Fibroblast of mammary gland (primary cell): ENCODE measurements around the gene LRRN4CL.
"Not testable (repeated sequence)": the region's sequence is repeated elsewhere in the genome, so short reads cannot be mapped to it uniquely, and the experiment has no call there.

Experiments
- DNase-seq: peaks from one replicate; pipeline ENCODE4 v3.0.0-alpha.2; 2010; ENCODE audit warnings: low read depth
- H3K4me3 ChIP-seq: 2 replicates; pipeline ENCODE4 v1.5.1; 2011; ENCODE audit warnings: low read depth, mild to moderate bottlenecking, low read length, moderate library complexity; ENCODE audit not compliant: control insufficient read depth
- CTCF ChIP-seq: conservative IDR thresholded peaks from 2 replicates; pipeline ENCODE4 v1.5.1; 2011; ENCODE audit warnings: low read depth, low read length, inconsistent platforms; ENCODE audit not compliant: control insufficient read depth, insufficient read depth

The LRRN4CL gene

GRCh38 chr11:62654297-62654696, 35.0 kb downstream of the LRRN4CL start:
- no peak overlapping the region for H3K4me3 ChIP-seq
- no peak for TF ChIP-seq CTCF
- DNase-seq: no peak

- no peak for TF ChIP-seq CTCF
- no peak for DNase-seq
These were observed 36.9 kb downstream of the LRRN4CL start for GRCh38 chr11:62652161-62653006.

GRCh38 chr11:62650283-62650682, 39.0 kb downstream of the LRRN4CL start:
- H3K4me3 ChIP-seq: not testable (repeated sequence)

More at GRCh38 chr11:62652161-62653006, 36.9 kb downstream of the LRRN4CL start:
- H3K4me3 ChIP-seq: peak overlapping the region; percentile 85

GRCh38 chr11:62649486-62649885, 39.8 kb downstream of the LRRN4CL start:
- no peak for DNase-seq
- H3K4me3 ChIP-seq: no peak overlapping the region
- no peak for TF ChIP-seq CTCF

More at GRCh38 chr11:62650283-62650682, 39.0 kb downstream of the LRRN4CL start:
- DNase-seq: not testable (repeated sequence)

- no peak for TF ChIP-seq CTCF
- H3K4me3 ChIP-seq: no peak overlapping the region
These were observed 40.4 kb downstream of the LRRN4CL start for GRCh38 chr11:62648967-62649364.

GRCh38 chr11:62648185-62648966, 41.0 kb downstream of the LRRN4CL start:
- TF ChIP-seq CTCF: no peak
- no peak overlapping the region for H3K4me3 ChIP-seq

More at GRCh38 chr11:62648967-62649364, 40.4 kb downstream of the LRRN4CL start:
- no peak for DNase-seq

GRCh38 chr11:62647609-62648005, 41.7 kb downstream of the LRRN4CL start:
- no peak overlapping the region for H3K4me3 ChIP-seq
- no peak for DNase-seq
- no peak for TF ChIP-seq CTCF

More at GRCh38 chr11:62648185-62648966, 41.0 kb downstream of the LRRN4CL start:
- no peak for DNase-seq
